ENCODE results near the gene GPRIN1. TPM values are rescaled to one million over a fixed set of nuclear protein-coding genes. Genes with fewer than 3 reads are reported as not detected.

GPRIN1 gene
- 1 to 10 TPM; 2.1 to 3.1 TPM for total RNA-seq

GRCh38 chr5:176609724-176610434 is at the start of gene GPRIN1:
GPRIN1 (minus strand) TSS chr5:176610156; CDS start chr5:176599834, 10,322 bp downstream.
- Histone ChIP-seq H3K27ac (no peak within 1 kb of the TSS), H3K36me3 (no peaks in the 10 kb centered on the region), H3K4me1 (no peaks in the 10 kb centered on the region), H3K9ac (ENCODE audit: low read depth in 2 of 2, low read length in 2 of 2) (peak within 1 kb of the TSS in 1 of 2 donors; percentile 56), H3K27me3 (peaks cover 5% of the 10 kb centered on the region), H3K4me3 (peak within 1 kb of the TSS; percentile 69), H3K9me3 (no peaks in the 10 kb centered on the region)
- intact Hi-C loops (cut with DNase I): loop anchor here (5.0 kb wide), 1 partner anchor 37 kb away; the partner anchor contains the start of gene TSPAN17
- TF ChIP-seq, protein P1, sequence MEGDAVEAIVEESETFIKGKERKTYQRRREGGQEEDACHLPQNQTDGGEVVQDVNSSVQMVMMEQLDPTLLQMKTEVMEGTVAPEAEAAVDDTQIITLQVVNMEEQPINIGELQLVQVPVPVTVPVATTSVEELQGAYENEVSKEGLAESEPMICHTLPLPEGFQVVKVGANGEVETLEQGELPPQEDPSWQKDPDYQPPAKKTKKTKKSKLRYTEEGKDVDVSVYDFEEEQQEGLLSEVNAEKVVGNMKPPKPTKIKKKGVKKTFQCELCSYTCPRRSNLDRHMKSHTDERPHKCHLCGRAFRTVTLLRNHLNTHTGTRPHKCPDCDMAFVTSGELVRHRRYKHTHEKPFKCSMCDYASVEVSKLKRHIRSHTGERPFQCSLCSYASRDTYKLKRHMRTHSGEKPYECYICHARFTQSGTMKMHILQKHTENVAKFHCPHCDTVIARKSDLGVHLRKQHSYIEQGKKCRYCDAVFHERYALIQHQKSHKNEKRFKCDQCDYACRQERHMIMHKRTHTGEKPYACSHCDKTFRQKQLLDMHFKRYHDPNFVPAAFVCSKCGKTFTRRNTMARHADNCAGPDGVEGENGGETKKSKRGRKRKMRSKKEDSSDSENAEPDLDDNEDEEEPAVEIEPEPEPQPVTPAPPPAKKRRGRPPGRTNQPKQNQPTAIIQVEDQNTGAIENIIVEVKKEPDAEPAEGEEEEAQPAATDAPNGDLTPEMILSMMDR (IDR thresholded peaks at IDR 0.05): no peak
- peak; percentile 63 for DNase-seq

GRCh38 chr5:176659512-176659839 is 49.5 kb upstream of the GPRIN1 start:
- DNase-seq: no peak
- Histone ChIP-seq H3K4me1 (peaks cover 9% of the 10 kb centered on the region), H3K36me3 (no peaks in the 10 kb centered on the region), H3K4me3 (no peak overlapping the region), H3K9me3 (no peaks in the 10 kb centered on the region), H3K9ac (ENCODE audit: low read depth in 2 of 2, low read length in 2 of 2) (peak overlapping the region in 1 of 2 donors; percentile 21), H3K27me3 (no peaks in the 10 kb centered on the region), H3K27ac (no peak overlapping the region)
- intact Hi-C loops (cut with DNase I): loop anchor here (5.0 kb wide), 1 partner anchor 453 kb away; no protein-coding TSS in a partner anchor
- TF ChIP-seq, protein P1 (IDR thresholded peaks at IDR 0.05): no peak

- TF ChIP-seq, protein P1 (IDR thresholded peaks at IDR 0.05): no peak
- Histone ChIP-seq H3K27ac (peak overlapping the region; percentile 19), H3K9ac (ENCODE audit: low read depth in 2 of 2, low read length in 2 of 2) (peak overlapping the region in 1 of 2 donors; percentile 29), H3K4me1 (peaks cover 9% of the 10 kb centered on the region), H3K36me3 (no peaks in the 10 kb centered on the region), H3K4me3 (peak overlapping the region; percentile 12), H3K9me3 (no peaks in the 10 kb centered on the region), H3K27me3 (no peaks in the 10 kb centered on the region)
- peak; percentile 45 for DNase-seq
- intact Hi-C loops (cut with DNase I): loop anchor here (5.0 kb wide), 1 partner anchor 453 kb away; no protein-coding TSS in a partner anchor
Observed at GRCh38 chr5:176658817-176659511, 49.0 kb upstream of the GPRIN1 start.

GRCh38 chr5:176658007-176658599 is 48.1 kb upstream of the GPRIN1 start:
- H3K36me3 ChIP-seq: no peaks in the 10 kb centered on the region
- intact Hi-C loops (cut with DNase I): loop anchor here (5.0 kb wide), 1 partner anchor 454 kb away; no protein-coding TSS in a partner anchor
- no peaks in the 10 kb centered on the region for H3K9me3 ChIP-seq
- H3K27ac ChIP-seq: peak overlapping the region; percentile 19
- no peaks in the 10 kb centered on the region for H3K27me3 ChIP-seq
- no peak overlapping the region for H3K9ac ChIP-seq (ENCODE audit: low read depth in 2 of 2, low read length in 2 of 2)
- DNase-seq: peak; percentile 65
- H3K4me1 ChIP-seq: peaks cover 9% of the 10 kb centered on the region
- TF ChIP-seq, protein P1 (IDR thresholded peaks at IDR 0.05): peak; percentile 73
- no peak overlapping the region for H3K4me3 ChIP-seq

- Histone ChIP-seq H3K4me1 (peaks cover 9% of the 10 kb centered on the region), H3K27ac (no peak overlapping the region), H3K4me3 (no peak overlapping the region), H3K27me3 (no peaks in the 10 kb centered on the region), H3K9me3 (no peaks in the 10 kb centered on the region), H3K36me3 (no peaks in the 10 kb centered on the region), H3K9ac (ENCODE audit: low read depth in 2 of 2, low read length in 2 of 2) (no peak overlapping the region)
- intact Hi-C loops (cut with DNase I): loop anchor here (5.0 kb wide), 1 partner anchor 456 kb away; no protein-coding TSS in a partner anchor
- DNase-seq: no peak
- TF ChIP-seq, protein P1 (IDR thresholded peaks at IDR 0.05): no peak
Observed at GRCh38 chr5:176656467-176656990, 46.6 kb upstream of the GPRIN1 start.
